ENCODE results near the gene ACTMAP. TPM values are rescaled to one million over a fixed set of nuclear protein-coding genes. Genes with fewer than 3 reads are reported as not detected.
"Not testable (repeated sequence)": the region's sequence is repeated elsewhere in the genome, so short reads cannot be mapped to it uniquely, and the experiment has no call there.

Gene ACTMAP
- total and polyA plus RNA-seq, 4 donors: 5.3 to 27.7 (median 15.3) TPM

GRCh38 chr19:40735013-40735771, 15.1 kb downstream of the ACTMAP start:
- H3K36me3 ChIP-seq (ENCODE audit: control insufficient read depth in 4 of 4, insufficient read depth in 4 of 4, low read length in 4 of 4): peaks cover 48 to 75% (median 50%) of the 10 kb centered on the region in 4 donors
- DNase-seq: no peak

GRCh38 chr19:40733149-40733548, 17.1 kb downstream of the ACTMAP start:
- Histone ChIP-seq H3K36me3 (ENCODE audit: control insufficient read depth in 4 of 4, insufficient read depth in 4 of 4, low read length in 4 of 4) (peaks cover 37 to 67% (median 56%) of the 10 kb centered on the region in 4 donors), H3K27me3 (ENCODE audit: control insufficient read depth in 3 of 3, insufficient read depth in 3 of 3, low read length in 2 of 3) (no peaks in the 10 kb centered on the region), H3K9ac (ENCODE audit: insufficient read depth in 1 of 2, low read length in 2 of 2) (no peak overlapping the region), H3K4me3 (no peak overlapping the region), H3K4me1 (ENCODE audit: control insufficient read depth in 5 of 5, insufficient read depth in 5 of 5, low read length in 5 of 5) (no peaks in the 10 kb centered on the region), H3K27ac (ENCODE audit: low read depth in 1 of 2, low read length in 1 of 2) (no peak overlapping the region), H3K9me3 (ENCODE audit: control insufficient read depth in 4 of 4, insufficient read depth in 3 of 4, low read length in 3 of 4) (peaks cover 0 to 2% (median 0%) of the 10 kb centered on the region in 4 donors)
- no peak for TF ChIP-seq CTCF (IDR thresholded peaks at IDR 0.05; ENCODE audit: control extremely low read depth, extremely low read depth)
- DNase-seq: no peak
- ATAC-seq (ENCODE audit: insufficient read depth, low FRiP score): no peak
- 77 to 94% methylated on average over 13 of the region's 13 CpGs for WGBS, 2 donors

More at GRCh38 chr19:40735013-40735771, 15.1 kb downstream of the ACTMAP start:
- no peak overlapping the region for H3K9ac ChIP-seq (ENCODE audit: insufficient read depth in 1 of 2, low read length in 2 of 2)
- no peaks in the 10 kb centered on the region for H3K27me3 ChIP-seq (ENCODE audit: control insufficient read depth in 3 of 3, insufficient read depth in 3 of 3, low read length in 2 of 3)
- ATAC-seq (ENCODE audit: insufficient read depth, low FRiP score): no peak
- H3K27ac ChIP-seq (ENCODE audit: low read depth in 1 of 2, low read length in 1 of 2): peak overlapping the region in 1 of 2 donors; percentile 71
- TF ChIP-seq CTCF (IDR thresholded peaks at IDR 0.05; ENCODE audit: control extremely low read depth, extremely low read depth): no peak
- WGBS, 2 donors: 83 to 97% methylated on average over 11 of the region's 11 CpGs
- H3K4me1 ChIP-seq (ENCODE audit: control insufficient read depth in 5 of 5, insufficient read depth in 5 of 5, low read length in 5 of 5): peaks cover 0 to 2% (median 0%) of the 10 kb centered on the region in 5 donors
- no peak overlapping the region for H3K4me3 ChIP-seq
- no peaks in the 10 kb centered on the region for H3K9me3 ChIP-seq (ENCODE audit: control insufficient read depth in 4 of 4, insufficient read depth in 3 of 4, low read length in 3 of 4)

- not testable (repeated sequence) for ATAC-seq (ENCODE audit: insufficient read depth, low FRiP score); H3K4me3 ChIP-seq; H3K27ac ChIP-seq (ENCODE audit: low read depth in 1 of 2, low read length in 1 of 2); DNase-seq; H3K4me1 ChIP-seq (ENCODE audit: control insufficient read depth in 5 of 5, insufficient read depth in 5 of 5, low read length in 5 of 5); H3K9ac ChIP-seq (ENCODE audit: insufficient read depth in 1 of 2, low read length in 2 of 2); H3K27me3 ChIP-seq (ENCODE audit: control insufficient read depth in 3 of 3, insufficient read depth in 3 of 3, low read length in 2 of 3); H3K9me3 ChIP-seq (ENCODE audit: control insufficient read depth in 4 of 4, insufficient read depth in 3 of 4, low read length in 3 of 4)
- WGBS, 2 donors: 97% methylated on average over 16 of the region's 16 CpGs
- H3K36me3 ChIP-seq (ENCODE audit: control insufficient read depth in 4 of 4, insufficient read depth in 4 of 4, low read length in 4 of 4): peaks cover 42 to 70% (median 62%) of the 10 kb centered on the region in 4 donors
Observed at GRCh38 chr19:40732304-40732703, 18.0 kb downstream of the ACTMAP start.

- not testable (repeated sequence) for DNase-seq; H3K27me3 ChIP-seq (ENCODE audit: control insufficient read depth in 3 of 3, insufficient read depth in 3 of 3, low read length in 2 of 3); H3K9ac ChIP-seq (ENCODE audit: insufficient read depth in 1 of 2, low read length in 2 of 2); ATAC-seq (ENCODE audit: insufficient read depth, low FRiP score); H3K9me3 ChIP-seq (ENCODE audit: control insufficient read depth in 4 of 4, insufficient read depth in 3 of 4, low read length in 3 of 4); H3K4me1 ChIP-seq (ENCODE audit: control insufficient read depth in 5 of 5, insufficient read depth in 5 of 5, low read length in 5 of 5); H3K4me3 ChIP-seq; H3K27ac ChIP-seq (ENCODE audit: low read depth in 1 of 2, low read length in 1 of 2)
- peaks cover 39 to 72% (median 59%) of the 10 kb centered on the region in 4 donors for H3K36me3 ChIP-seq (ENCODE audit: control insufficient read depth in 4 of 4, insufficient read depth in 4 of 4, low read length in 4 of 4)
- 95 to 96% methylated on average over 5 of the region's 5 CpGs for WGBS, 2 donors
Observed at GRCh38 chr19:40730065-40730464, 20.2 kb downstream of the ACTMAP start.
